Forelimb muscle (tissue), 1 donor: ENCODE results near the gene SPACDR. TPM values are rescaled to one million over a fixed set of nuclear protein-coding genes. Genes with fewer than 3 reads are reported as not detected.

Source experiments
- DNase-seq: peaks from one replicate; pipeline ENCODE4 v3.0.0-alpha.2; 2013; ENCODE audit warnings: low read depth
- polyA plus RNA-seq: library from polyadenylated mRNA; unstranded; fragments of 120-200 nt; gene quantifications from one replicate; pipeline ENCODE4 v1.2.1, GENCODE V29; 2013; ENCODE audit not compliant: insufficient read length

SPACDR gene
- polyA plus RNA-seq, 1 donor, result 1.7 TPM

GRCh38 chr7:100418930-100419659, 45.0 kb downstream of the SPACDR start:
- no peak for DNase-seq

DNA sequence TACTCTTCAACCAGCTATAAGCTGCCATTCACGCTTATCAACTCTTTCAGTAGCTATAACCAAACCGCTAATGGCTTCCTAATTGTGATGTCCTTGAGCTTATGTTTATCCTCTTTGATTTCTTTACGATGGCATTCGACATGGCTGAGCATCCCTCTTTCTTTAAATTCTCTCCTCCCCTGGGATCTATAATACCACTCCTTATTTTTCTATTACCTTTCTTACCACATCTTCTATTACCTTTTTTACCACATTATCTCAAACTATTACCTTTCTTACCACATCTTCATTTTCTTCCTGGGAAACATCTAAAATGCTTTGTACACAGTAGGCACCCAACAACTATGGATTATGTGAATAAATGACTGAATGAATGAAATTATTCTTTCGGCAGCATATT, 48.6 kb downstream of the SPACDR start:
- DNase-seq, result no peak

DNA sequence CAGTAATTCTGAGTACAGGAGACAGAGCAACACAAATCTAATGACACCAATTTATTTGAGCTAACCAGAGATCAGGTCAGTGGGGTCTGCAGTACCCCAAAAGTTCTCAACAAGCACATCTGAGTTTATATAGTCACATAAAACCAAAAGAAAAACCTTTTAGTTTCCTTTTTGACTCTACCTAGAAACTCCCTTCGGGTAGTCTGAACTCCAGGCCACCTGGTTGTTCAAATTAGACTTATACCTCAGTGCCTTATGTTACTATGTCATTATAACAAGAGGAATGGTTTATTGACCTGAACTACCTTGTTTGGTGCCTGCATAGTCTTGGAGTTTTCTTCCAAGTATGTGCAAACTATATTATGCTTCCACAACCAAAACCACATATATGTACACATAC, 50.2 kb downstream of the SPACDR start:
- no peak for DNase-seq

GRCh38 chr7:100413346-100413745, 50.7 kb downstream of the SPACDR start:
- DNase-seq, result no peak

DNA sequence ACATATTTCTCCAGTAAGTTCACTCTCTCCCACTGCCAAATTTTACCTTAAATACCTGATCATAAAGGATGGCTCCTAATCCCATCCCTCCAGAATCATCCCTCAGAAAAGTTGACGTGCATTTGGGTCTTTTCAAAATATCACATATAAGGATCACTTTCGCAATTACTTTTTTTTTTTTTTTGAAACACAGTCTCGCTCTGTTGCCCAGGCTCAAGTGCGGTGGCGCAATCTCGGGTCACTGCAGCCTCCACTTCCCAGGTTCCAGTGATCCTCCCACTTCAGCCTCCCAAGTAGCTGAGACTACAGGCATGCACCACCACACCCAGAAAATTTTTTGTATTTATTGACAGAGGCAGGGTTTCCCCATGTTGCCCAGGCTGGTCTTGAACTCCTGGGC, 53.0 kb downstream of the SPACDR start:
- no peak for DNase-seq

DNA sequence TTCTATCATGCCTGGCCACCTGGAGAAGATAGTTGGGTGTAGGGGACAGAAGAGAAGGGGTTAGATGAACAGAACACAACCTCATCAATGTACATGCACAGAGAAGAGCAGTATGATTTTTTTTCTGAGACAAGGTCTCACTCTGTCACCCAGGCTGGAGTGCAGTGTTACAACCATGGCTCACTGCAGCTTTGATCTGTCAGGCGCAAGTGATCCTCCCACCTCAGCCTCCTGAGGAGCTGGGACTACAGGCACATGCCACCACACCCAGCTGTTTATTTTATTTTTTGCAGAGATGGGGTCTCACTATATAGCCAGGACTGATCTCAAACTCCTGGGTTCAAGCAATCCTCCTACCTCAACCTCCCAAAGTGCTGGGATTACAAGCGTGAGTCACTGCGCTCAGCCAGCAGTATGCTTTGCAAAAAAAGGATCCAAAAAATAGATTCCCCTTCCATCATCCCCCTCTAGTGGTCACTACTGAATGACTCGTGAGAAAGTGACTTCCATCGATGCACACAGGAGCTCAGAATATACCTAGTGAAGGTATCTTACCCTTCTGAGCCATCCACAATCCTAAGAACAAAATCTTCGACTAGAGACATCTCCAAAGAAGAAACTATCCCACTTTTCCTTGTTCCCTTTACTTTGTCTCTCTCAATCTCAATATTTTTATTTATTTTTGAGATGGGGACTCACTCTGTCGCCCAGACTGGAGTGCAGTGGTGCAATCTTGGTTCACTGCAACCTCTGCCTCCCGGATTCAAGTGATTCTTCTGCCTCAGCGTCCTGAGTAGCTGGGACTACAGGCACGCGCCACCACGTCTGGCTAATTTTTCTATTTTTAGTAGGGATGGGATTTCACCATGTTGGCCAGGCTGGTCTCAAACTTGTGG, 56.5 kb downstream of the SPACDR start:
- peak; percentile 58 for DNase-seq

DNA sequence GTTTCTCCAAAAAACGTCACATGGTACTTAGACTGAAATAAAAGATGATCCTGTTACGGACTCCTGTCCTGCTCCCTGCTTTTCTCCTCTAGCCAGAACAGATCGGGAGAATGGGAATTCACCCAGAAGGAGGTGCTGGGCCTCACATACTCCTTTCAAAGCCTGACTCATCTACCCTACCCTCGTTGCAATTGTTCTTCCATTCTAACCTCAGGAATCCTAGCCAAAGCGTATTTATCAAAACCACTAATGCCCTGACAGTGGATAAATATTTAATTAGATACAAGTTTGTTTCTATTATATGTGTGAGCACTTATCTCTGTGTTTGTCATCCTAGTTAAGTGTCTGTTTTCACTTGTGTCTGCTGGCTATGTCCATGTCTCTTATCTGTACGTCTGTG, 57.3 kb downstream of the SPACDR start:
- no peak for DNase-seq

Other genes starting within 250 kb of the SPACDR start
- gene PVRIG, start 244.3 kb downstream of the SPACDR start, polyA plus RNA-seq, result 9.1 TPM
- gene SPDYE3, start 156.6 kb downstream of the SPACDR start, polyA plus RNA-seq, result 5.7 TPM
- gene PILRB, start 106.1 kb downstream of the SPACDR start, polyA plus RNA-seq, result 20.7 TPM
- gene PILRA, start 90.8 kb downstream of the SPACDR start, polyA plus RNA-seq, result 2.6 TPM
- 5.9 TPM for gene ZCWPW1, start 35.6 kb downstream of the SPACDR start, polyA plus RNA-seq
- gene MEPCE, start 34.4 kb downstream of the SPACDR start, polyA plus RNA-seq, result 34.2 TPM
- gene PPP1R35, start 27.8 kb downstream of the SPACDR start, polyA plus RNA-seq, result 16.7 TPM
- 49.8 TPM for gene TSC22D4, start 15.0 kb upstream of the SPACDR start, polyA plus RNA-seq
- gene NYAP1, start 19.7 kb upstream of the SPACDR start, polyA plus RNA-seq, result 1.8 TPM
- gene AGFG2, start 74.9 kb upstream of the SPACDR start, polyA plus RNA-seq, result 10.4 TPM
- gene SAP25, start 109.6 kb upstream of the SPACDR start, polyA plus RNA-seq, result 3.5 TPM
- 25.3 TPM for gene LRCH4, start 121.9 kb upstream of the SPACDR start, polyA plus RNA-seq
- gene FBXO24, start 122.1 kb upstream of the SPACDR start, polyA plus RNA-seq, result 1.0 TPM
- gene PCOLCE, start 138.1 kb upstream of the SPACDR start, polyA plus RNA-seq, result 224 TPM
- 17.1 TPM for gene MOSPD3, start 148.3 kb upstream of the SPACDR start, polyA plus RNA-seq
- 0.90 TPM for gene TFR2, start 177.3 kb upstream of the SPACDR start, polyA plus RNA-seq
- not detected for gene ACTL6B, start 192.2 kb upstream of the SPACDR start, polyA plus RNA-seq
- gene GNB2, start 209.5 kb upstream of the SPACDR start, polyA plus RNA-seq, result 139 TPM
- gene GIGYF1, start 230.0 kb upstream of the SPACDR start, polyA plus RNA-seq, result 30.2 TPM
- gene POP7, start 241.9 kb upstream of the SPACDR start, polyA plus RNA-seq, result 21.0 TPM